Stimulated activated CD8-positive, alpha-beta memory T cell treated with anti-CD3 and anti-CD28 coated beads, Interleukin-7, amount 100 ng/mL, for 48 hours (primary cell): ENCODE results near the gene FAN1.
A peak's percentile ranks its signal among the peaks of the same experiment; 100 is the strongest.

Experiments used
- DNase-seq, 2 donors: peaks; one replicate each; pipeline ENCODE4 v3.0.0-alpha.2; 2020; ENCODE audit warnings: low read depth in 1 of 2; ENCODE audit errors: extremely low read depth in 1 of 2

FAN1 gene

GRCh38 chr15:30919877-30920550, 16.3 kb downstream of the FAN1 start:
- DNase-seq, result no peak

GRCh38 chr15:30921106-30921505, 17.4 kb downstream of the FAN1 start:
- no peak for DNase-seq

DNA sequence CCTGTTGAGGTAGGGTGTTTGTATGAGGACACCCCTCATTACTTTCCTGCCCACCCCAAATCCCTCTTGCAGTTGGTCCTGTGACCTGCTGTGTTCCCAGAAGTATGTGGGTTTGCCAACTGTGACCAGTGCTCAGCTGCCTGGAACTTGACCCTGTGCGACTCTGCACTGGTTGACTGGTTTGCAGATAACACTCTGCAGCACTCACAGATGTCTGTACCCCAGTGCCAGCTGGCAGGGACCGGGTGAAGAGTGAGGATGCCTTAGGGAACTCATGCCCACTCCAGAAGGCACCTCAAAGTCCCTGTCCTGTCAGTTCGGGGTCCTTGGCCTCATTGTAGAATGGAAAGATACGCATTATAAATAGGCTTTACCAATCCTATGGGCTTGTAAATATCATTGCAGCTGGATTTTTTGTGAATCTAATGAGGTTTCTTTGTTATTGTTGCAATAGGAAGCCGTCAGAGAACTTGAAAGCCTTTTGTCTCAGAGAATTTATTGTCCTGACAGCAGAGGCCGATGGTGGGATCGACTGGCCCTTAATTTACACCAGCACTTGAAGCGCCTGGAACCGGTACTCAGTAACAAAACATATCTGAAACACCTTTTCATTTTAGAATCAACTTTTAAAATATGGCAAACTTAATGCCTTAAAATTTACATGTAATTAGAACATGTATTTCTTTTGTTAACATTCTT, 18.2 kb downstream of the FAN1 start:
- no peak for DNase-seq

- DNase-seq, result no peak
These were observed 19.0 kb downstream of the FAN1 start for GRCh38 chr15:30922480-30923311.

- DNase-seq, result no peak
These were observed 19.7 kb downstream of the FAN1 start for GRCh38 chr15:30923429-30923828.

GRCh38 chr15:30924353-30924752, 20.6 kb downstream of the FAN1 start:
- no peak for DNase-seq

- no peak for DNase-seq
These were observed 22.0 kb downstream of the FAN1 start for GRCh38 chr15:30925686-30926085.

- DNase-seq, result no peak
These were observed 22.4 kb downstream of the FAN1 start for GRCh38 chr15:30926161-30926560.

GRCh38 chr15:30927148-30927761, 23.5 kb downstream of the FAN1 start:
- DNase-seq, result no peak

- no peak for DNase-seq
These were observed 24.4 kb downstream of the FAN1 start for GRCh38 chr15:30928076-30928475.

DNA sequence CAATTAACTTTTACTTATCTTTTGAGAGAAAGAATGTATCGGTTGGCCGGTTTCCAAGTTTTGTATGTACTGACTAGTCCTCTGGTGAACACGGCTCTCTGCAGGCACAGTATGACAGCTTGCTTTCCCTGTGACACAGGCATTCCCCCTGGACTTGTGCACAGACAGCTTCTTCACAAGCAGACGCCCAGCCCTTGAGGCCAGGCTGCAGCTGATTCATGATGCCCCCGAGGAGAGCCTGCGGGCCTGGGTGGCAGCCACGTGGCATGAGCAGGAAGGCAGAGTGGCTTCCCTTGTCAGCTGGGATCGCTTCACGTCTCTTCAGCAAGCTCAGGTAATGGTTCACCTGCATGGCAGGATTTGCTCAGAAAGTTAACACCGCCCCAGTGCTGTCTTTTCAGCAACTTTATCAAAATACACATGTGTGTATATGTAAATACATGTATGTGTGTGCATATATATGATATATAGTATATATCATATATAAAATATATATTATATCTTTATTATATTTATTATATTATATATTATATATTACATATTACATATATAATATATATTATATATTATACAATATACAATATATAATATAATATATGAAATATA, 25.5 kb downstream of the FAN1 start:
- no peak for DNase-seq

DNA sequence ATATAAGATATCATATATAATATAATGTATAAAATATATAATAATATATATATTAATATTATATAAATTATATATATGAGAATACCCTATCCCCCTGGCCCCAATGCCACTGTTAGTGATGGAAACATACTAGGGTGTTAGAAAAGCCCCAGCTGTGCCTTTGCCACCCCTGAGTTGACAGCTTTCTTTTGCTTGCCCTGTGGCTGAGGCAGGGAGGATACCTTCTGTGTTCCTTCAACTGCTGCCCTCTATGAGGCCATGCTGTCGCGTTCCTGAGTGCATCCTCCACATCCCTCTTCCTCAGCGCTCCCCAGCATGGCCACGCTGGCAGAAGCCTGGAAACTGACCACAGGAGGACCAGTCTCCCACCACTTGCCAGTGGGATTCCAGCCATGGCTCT, 26.3 kb downstream of the FAN1 start:
- no peak for DNase-seq

DNA sequence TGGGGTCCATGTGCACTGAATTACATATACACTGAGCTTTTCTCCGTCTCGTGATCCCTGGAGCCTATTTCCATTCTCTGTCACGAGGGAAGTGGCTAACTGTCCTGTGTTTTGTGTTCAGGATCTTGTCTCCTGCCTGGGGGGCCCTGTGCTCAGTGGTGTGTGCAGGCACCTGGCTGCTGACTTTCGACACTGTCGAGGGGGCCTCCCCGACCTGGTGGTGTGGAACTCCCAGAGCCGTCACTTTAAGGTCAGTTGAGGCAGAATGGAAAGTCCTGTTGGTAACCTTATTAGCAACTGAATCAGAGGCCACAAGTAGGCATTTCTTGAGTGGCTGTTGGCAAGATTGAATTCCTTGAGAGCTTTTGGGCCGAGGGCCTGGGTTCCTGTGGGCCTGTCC, 26.7 kb downstream of the FAN1 start:
- no peak for DNase-seq

DNA sequence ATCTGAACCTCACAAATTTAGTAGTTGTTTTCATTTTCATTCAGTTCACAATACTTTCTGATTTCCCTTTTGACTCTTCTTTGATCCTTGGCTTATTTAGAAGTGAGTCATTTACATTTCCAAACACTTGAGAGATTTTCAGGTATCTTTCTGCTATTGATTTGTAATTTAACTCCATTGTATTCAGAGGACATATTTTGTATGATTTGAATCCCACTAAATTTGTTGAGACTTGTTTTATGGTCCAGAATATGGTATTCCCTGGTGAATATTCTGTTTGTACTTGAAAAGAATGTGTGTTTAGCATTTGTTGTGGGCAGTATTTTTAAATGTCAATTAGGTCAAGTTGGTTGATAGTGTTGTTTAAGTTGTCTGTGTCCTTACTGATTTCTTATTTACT, 29.6 kb downstream of the FAN1 start:
- no peak for DNase-seq

- no peak for DNase-seq
These were observed 35.4 kb downstream of the FAN1 start for GRCh38 chr15:30939161-30939560.

- no peak for DNase-seq
These were observed 36.6 kb downstream of the FAN1 start for GRCh38 chr15:30940359-30940758.

DNA sequence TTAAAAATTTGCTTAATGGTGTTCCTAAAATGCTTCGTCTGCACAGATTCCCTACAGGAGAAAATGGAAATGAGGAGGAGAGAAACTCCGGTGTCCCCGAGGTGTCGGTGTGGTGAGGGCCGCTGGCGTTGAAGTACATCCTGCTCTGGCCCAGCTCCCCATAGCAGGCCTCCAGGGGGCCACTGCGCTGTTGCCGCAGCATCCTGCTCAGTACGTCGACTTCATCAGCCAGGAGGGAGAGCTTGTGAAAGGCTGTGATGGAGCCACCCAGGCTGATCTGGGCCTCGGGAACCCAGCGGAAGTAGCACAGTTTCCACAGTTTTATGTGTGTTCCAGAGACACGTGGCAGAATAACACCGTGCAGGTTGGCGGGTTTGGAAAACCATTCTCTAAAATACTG, 37.8 kb downstream of the FAN1 start:
- DNase-seq, result no peak

- no peak for DNase-seq
These were observed 40.1 kb downstream of the FAN1 start for GRCh38 chr15:30943654-30944335.

DNA sequence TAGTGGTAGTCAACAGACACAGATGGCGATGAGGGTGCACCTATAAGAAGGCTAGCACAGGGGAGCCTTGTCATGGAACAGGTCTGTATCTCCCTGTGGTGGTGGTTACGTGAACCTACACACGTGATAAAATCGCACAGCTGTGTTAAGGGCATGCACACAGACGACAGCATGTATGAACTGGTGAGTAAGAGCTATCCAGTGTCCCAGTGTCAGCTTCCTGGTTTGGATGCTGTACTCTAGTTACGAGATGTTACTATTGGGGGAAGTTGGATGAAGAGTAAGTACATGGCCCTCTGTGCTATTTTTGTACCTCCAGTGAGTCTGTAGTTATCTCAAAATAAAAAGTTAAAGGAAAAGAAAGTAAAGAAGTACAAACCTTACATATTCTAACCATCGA, 49.5 kb downstream of the FAN1 start:
- no peak for DNase-seq

DNA sequence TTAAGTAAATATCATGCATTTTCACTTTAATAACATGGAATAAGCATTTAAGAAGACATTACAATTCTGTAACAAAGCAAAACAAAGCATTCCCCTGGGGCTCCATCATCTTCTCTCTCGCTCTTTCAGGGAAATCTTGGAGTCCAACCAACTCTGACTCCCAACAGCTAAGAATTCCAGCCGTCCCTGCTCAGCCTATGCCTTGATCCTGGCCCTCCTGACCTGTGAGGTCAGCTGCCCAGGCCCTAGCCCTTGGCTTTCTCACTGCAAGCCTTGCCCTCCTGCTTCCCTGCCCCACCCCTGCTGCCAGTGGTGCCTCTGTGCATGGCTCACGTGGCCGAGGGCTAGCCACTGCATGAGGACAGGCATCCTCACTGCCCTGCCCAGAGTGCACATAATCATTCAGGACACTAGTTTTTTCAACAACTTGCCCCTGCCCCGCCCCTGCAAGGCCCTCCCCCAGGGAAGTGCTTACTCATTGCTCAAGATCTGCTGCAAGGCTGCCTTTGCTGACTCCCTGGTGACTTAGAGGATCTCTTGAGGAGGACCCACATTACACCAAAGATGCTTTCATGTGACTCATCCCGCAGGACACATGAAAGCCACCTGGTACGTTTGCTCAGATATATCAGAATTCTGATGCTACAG, 50.1 kb downstream of the FAN1 start:
- DNase-seq, result peak in 1 of 2 donors; percentile 10
